ENCODE data around the gene ADAMTSL3. TPM values are rescaled to one million over a fixed set of nuclear protein-coding genes. Genes with fewer than 3 reads are reported as not detected.

The ADAMTSL3 gene
- total RNA-seq, 6 experiments from 2014 or later, result 7.5 to 28.7 (median 14.0) TPM

GRCh38 chr15:83721031-83721430 lies 67.1 kb downstream of the ADAMTSL3 start:
- no peak for DNase-seq
- no peaks in the 10 kb centered on the region for H3K9me3 ChIP-seq
- H3K36me3 ChIP-seq, result no peaks in the 10 kb centered on the region
- no peaks in the 10 kb centered on the region for H3K4me1 ChIP-seq
- no peak for ATAC-seq
- H3K27me3 ChIP-seq, result no peaks in the 10 kb centered on the region
- intact Hi-C loops (cut with DNase I), result no loop called here
- H3K27ac ChIP-seq, result no peak overlapping the region
- no peak for TF ChIP-seq CTCF (IDR thresholded peaks at IDR 0.05)
- no peak for TF ChIP-seq POLR2A (IDR thresholded peaks at IDR 0.05)
- H3K4me3 ChIP-seq, result no peak overlapping the region

- 60% methylated on average over 2 of the region's 3 CpGs for WGBS (ENCODE audit: insufficient coverage, low coverage, low lambda C conversion rate, missing lambda C conversion rate)
- no peak for ATAC-seq
- no peaks in the 10 kb centered on the region for H3K27me3 ChIP-seq
- no peak for TF ChIP-seq CTCF (IDR thresholded peaks at IDR 0.05)
- TF ChIP-seq POLR2A (IDR thresholded peaks at IDR 0.05), result no peak
- no peak overlapping the region for H3K27ac ChIP-seq
- no peaks in the 10 kb centered on the region for H3K9me3 ChIP-seq
- no peak for DNase-seq
- no peaks in the 10 kb centered on the region for H3K36me3 ChIP-seq
- intact Hi-C loops (cut with DNase I), result no loop called here
- H3K4me3 ChIP-seq, result no peak overlapping the region
- no peaks in the 10 kb centered on the region for H3K4me1 ChIP-seq
Observed at GRCh38 chr15:83721981-83722380, 68.1 kb downstream of the ADAMTSL3 start.

GRCh38 chr15:83723216-83723615 lies 69.3 kb downstream of the ADAMTSL3 start:
- Histone ChIP-seq H3K4me3 (no peak overlapping the region), H3K4me1 (no peaks in the 10 kb centered on the region), H3K27ac (no peak overlapping the region), H3K27me3 (no peaks in the 10 kb centered on the region), H3K9me3 (no peaks in the 10 kb centered on the region), H3K36me3 (no peaks in the 10 kb centered on the region)
- TF ChIP-seq CTCF (IDR thresholded peaks at IDR 0.05), result no peak
- no peak for TF ChIP-seq POLR2A (IDR thresholded peaks at IDR 0.05)
- DNase-seq (no peak), ATAC-seq (no peak)
- 56% methylated on average over 1 of the region's 1 CpG for WGBS (ENCODE audit: insufficient coverage, low coverage, low lambda C conversion rate, missing lambda C conversion rate)
- intact Hi-C loops (cut with DNase I), result no loop called here

- DNase-seq (no peak), ATAC-seq (no peak)
- no peaks in the 10 kb centered on the region for H3K27me3 ChIP-seq
- H3K4me1 ChIP-seq, result no peaks in the 10 kb centered on the region
- H3K36me3 ChIP-seq, result no peaks in the 10 kb centered on the region
- H3K9me3 ChIP-seq, result no peaks in the 10 kb centered on the region
- WGBS (ENCODE audit: insufficient coverage, low coverage, low lambda C conversion rate, missing lambda C conversion rate), result 8% methylated on average over 1 of the region's 1 CpG
- TF ChIP-seq POLR2A (IDR thresholded peaks at IDR 0.05), result no peak
- TF ChIP-seq CTCF (IDR thresholded peaks at IDR 0.05), result no peak
- no peak overlapping the region for H3K27ac ChIP-seq
- intact Hi-C loops (cut with DNase I), result no loop called here
- no peak overlapping the region for H3K4me3 ChIP-seq
Observed at GRCh38 chr15:83732196-83732595, 78.3 kb downstream of the ADAMTSL3 start.

DNA sequence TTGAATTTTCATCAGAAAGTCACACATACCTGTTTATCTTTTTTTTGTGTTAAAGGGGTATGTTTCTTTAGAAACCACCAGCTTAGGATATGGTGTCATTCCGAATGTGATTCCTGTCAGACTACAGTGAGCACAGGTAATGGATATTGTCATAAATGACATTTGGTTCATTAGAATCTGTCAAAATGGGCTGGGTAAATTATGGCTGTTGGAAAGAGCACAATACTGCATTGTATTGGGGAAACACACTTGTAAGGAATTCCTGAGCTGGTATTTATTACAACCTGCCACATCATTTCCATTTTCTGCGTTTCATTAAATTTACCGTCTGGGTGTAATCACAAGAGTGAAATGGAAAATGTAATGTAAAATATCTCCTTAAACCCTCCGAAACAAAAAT lies 78.8 kb downstream of the ADAMTSL3 start:
- H3K27ac ChIP-seq, result no peak overlapping the region
- ATAC-seq (no peak), DNase-seq (no peak)
- no peaks in the 10 kb centered on the region for H3K9me3 ChIP-seq
- 89% methylated on average over 4 of the region's 4 CpGs for WGBS (ENCODE audit: insufficient coverage, low coverage, low lambda C conversion rate, missing lambda C conversion rate)
- TF ChIP-seq POLR2A (IDR thresholded peaks at IDR 0.05) (no peak), CTCF (IDR thresholded peaks at IDR 0.05) (no peak)
- H3K36me3 ChIP-seq, result no peaks in the 10 kb centered on the region
- no peaks in the 10 kb centered on the region for H3K4me1 ChIP-seq
- no peak overlapping the region for H3K4me3 ChIP-seq
- no peaks in the 10 kb centered on the region for H3K27me3 ChIP-seq
- intact Hi-C loops (cut with DNase I), result no loop called here
